ENCODE data around the gene RNF43.

RNF43 gene

GRCh38 chr17:58417300-58418092 is at the start of gene RNF43:
RNF43 (minus strand) TSS chr17:58417534; CDS start chr17:58415577, 1,957 bp downstream.
- Histone ChIP-seq H3K27ac (ENCODE audit: low read depth, low read length) (peak within 1 kb of the TSS; percentile 53), H3K27me3 (ENCODE audit: control insufficient read depth in 1 of 2, insufficient read depth in 2 of 2, low read length in 2 of 2) (no peaks in the 10 kb centered on the region), H3K36me3 (ENCODE audit: control insufficient read depth in 1 of 2, insufficient read depth in 2 of 2, low read length in 2 of 2) (no peaks in the 10 kb centered on the region), H3K4me3 (ENCODE audit: low read depth in 1 of 2, low read length in 2 of 2) (peak within 1 kb of the TSS; percentile 69 to 73), H3K4me1 (ENCODE audit: control insufficient read depth in 1 of 2, insufficient read depth in 2 of 2, low read length in 2 of 2) (peaks cover 8 to 14% of the 10 kb centered on the region in 2 donors), H3K9me3 (ENCODE audit: control insufficient read depth in 1 of 2, low read length in 2 of 2) (no peaks in the 10 kb centered on the region), H3K9ac (ENCODE audit: low read depth in 1 of 2, low read length in 2 of 2) (peak within 1 kb of the TSS; percentile 53 to 91)

DNA sequence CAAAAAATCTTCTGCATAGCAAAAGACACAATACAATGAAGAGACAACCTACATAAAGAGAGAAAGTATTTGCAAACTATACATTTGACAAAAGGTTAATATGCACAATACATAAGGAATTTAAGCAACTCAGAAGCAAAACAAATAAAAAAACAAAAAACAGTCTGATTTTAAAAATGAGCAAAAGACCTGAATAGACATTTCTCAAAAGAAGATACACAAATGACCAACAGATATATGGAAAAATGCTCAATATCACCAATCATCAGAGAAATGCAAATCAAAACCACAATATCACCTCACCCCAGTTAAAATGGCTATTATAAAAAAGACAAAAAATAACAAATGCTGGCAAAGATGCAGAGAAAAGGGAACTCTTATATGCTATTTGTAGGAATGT is 38.2 kb upstream of the RNF43 start:
- H3K9ac ChIP-seq (ENCODE audit: low read depth in 1 of 2, low read length in 2 of 2): no peak overlapping the region
- H3K27ac ChIP-seq (ENCODE audit: low read depth, low read length): no peak overlapping the region
- H3K9me3 ChIP-seq (ENCODE audit: control insufficient read depth in 1 of 2, low read length in 2 of 2): no peaks in the 10 kb centered on the region
- H3K4me3 ChIP-seq (ENCODE audit: low read depth in 1 of 2, low read length in 2 of 2): no peak overlapping the region
- H3K4me1 ChIP-seq (ENCODE audit: control insufficient read depth in 1 of 2, insufficient read depth in 2 of 2, low read length in 2 of 2): no peaks in the 10 kb centered on the region
- no peaks in the 10 kb centered on the region for H3K36me3 ChIP-seq (ENCODE audit: control insufficient read depth in 1 of 2, insufficient read depth in 2 of 2, low read length in 2 of 2)
- H3K27me3 ChIP-seq (ENCODE audit: control insufficient read depth in 1 of 2, insufficient read depth in 2 of 2, low read length in 2 of 2): no peaks in the 10 kb centered on the region

DNA sequence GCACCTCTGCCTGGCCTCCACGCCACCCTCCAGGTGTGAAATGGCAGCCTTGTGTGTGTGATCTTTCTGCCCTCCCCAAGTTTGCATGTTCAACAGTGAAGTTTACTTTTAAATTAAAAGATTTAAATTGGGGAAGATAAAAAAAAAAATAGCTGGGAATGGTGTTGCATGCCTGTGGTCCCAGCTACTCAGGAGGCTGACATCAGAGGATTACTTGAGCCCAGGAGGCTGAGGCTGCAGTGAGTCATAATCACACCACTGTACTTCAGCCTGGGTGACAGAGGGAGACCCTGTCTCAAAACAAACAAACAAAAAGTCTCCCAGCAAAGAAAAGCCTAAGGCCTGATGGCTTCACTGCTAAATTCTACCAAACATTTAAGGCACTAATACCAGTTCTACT is 35.4 kb upstream of the RNF43 start:
- Histone ChIP-seq H3K9ac (ENCODE audit: low read depth in 1 of 2, low read length in 2 of 2) (no peak overlapping the region), H3K4me3 (ENCODE audit: low read depth in 1 of 2, low read length in 2 of 2) (no peak overlapping the region), H3K4me1 (ENCODE audit: control insufficient read depth in 1 of 2, insufficient read depth in 2 of 2, low read length in 2 of 2) (no peaks in the 10 kb centered on the region), H3K27ac (ENCODE audit: low read depth, low read length) (no peak overlapping the region), H3K9me3 (ENCODE audit: control insufficient read depth in 1 of 2, low read length in 2 of 2) (no peaks in the 10 kb centered on the region), H3K36me3 (ENCODE audit: control insufficient read depth in 1 of 2, insufficient read depth in 2 of 2, low read length in 2 of 2) (no peaks in the 10 kb centered on the region), H3K27me3 (ENCODE audit: control insufficient read depth in 1 of 2, insufficient read depth in 2 of 2, low read length in 2 of 2) (no peaks in the 10 kb centered on the region)

DNA sequence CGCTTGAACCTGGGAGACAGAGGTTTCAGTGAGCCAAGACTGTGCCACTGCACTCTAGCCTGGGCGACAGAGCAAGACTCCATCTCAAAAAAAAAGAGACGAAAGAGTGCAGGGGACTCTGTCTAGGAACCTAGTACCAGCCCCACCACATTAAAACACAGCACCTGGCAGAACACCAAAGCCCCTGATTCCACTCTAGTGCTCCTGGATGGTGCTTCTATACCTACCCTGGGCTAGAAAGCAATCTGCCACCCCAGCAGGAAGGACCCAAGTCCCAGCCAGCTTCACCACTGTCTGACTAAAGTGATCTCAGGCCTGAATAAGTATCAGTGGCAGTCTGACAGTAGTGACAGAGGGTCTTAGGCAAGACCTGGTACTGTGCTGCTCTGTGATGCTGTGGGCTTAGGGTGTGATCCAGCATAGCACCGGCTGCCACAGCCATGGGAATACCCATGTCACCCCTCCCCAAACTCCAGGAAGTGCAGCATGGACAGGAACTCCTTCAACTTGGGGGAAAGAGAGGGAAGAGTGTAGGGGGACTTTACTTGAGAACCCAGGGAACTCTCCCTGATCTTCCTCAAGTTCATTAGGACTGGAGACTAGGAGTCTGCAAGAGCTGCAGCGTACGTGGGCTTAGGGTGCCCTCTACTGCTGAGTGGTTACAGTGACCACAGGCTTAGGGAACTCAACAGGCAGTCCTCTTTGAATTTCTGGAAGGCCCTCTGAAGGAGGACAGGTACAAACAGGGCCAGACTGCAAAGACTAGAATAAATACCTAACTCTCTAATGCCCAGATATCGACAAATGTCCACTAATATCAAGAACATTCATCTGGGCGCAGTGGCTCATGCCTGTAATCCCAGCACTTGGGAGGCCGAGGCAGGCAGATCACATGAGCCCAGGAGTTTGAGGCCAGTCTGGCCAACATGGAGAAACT is 30.0 kb upstream of the RNF43 start:
- Histone ChIP-seq H3K4me1 (ENCODE audit: control insufficient read depth in 1 of 2, insufficient read depth in 2 of 2, low read length in 2 of 2) (no peaks in the 10 kb centered on the region), H3K36me3 (ENCODE audit: control insufficient read depth in 1 of 2, insufficient read depth in 2 of 2, low read length in 2 of 2) (no peaks in the 10 kb centered on the region), H3K27me3 (ENCODE audit: control insufficient read depth in 1 of 2, insufficient read depth in 2 of 2, low read length in 2 of 2) (no peaks in the 10 kb centered on the region), H3K9ac (ENCODE audit: low read depth in 1 of 2, low read length in 2 of 2) (no peak overlapping the region), H3K9me3 (ENCODE audit: control insufficient read depth in 1 of 2, low read length in 2 of 2) (no peaks in the 10 kb centered on the region), H3K4me3 (ENCODE audit: low read depth in 1 of 2, low read length in 2 of 2) (no peak overlapping the region), H3K27ac (ENCODE audit: low read depth, low read length) (no peak overlapping the region)

DNA sequence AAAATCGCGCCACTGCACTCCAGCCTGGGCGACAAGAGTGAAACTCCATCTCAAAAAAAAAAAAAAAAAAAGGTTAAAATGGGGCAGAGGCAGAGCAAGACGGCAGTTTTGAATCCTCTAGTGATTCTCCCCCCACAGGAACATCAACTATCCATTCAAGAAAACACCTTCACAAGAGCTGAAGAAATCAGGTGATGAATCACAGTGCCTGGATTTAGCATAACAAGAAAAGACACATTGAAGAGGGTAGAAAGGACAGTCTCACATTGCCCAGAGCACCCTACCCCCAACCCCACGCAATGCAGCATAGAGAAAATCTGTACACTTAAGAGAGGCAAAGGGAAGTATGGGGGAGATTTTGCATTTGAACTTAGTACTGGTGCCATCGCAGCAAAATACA is 28.8 kb upstream of the RNF43 start:
- Histone ChIP-seq H3K27ac (ENCODE audit: low read depth, low read length) (no peak overlapping the region), H3K4me3 (ENCODE audit: low read depth in 1 of 2, low read length in 2 of 2) (no peak overlapping the region), H3K4me1 (ENCODE audit: control insufficient read depth in 1 of 2, insufficient read depth in 2 of 2, low read length in 2 of 2) (no peaks in the 10 kb centered on the region), H3K27me3 (ENCODE audit: control insufficient read depth in 1 of 2, insufficient read depth in 2 of 2, low read length in 2 of 2) (no peaks in the 10 kb centered on the region), H3K36me3 (ENCODE audit: control insufficient read depth in 1 of 2, insufficient read depth in 2 of 2, low read length in 2 of 2) (no peaks in the 10 kb centered on the region), H3K9ac (ENCODE audit: low read depth in 1 of 2, low read length in 2 of 2) (no peak overlapping the region), H3K9me3 (ENCODE audit: control insufficient read depth in 1 of 2, low read length in 2 of 2) (no peaks in the 10 kb centered on the region)

DNA sequence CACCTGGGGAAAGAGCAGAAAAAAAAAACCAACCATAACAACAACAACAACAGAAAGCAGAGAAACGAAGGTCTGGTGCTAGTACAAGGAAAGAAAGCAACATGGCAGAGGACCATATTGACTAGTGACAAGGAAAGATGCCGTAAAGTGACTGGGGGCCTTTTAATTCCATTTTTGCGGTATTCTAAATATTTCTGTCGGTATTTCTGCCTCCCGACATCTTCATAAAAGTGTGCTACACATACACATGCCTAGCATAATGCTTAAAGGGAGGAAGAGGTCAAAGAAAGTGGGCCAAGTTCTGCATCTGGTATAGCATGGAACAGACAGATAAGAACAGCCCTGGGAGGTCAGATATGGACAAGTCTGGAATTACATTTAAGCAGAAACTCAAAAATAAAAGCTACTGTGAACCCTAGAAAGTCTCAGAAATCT is 19.5 kb upstream of the RNF43 start:
- Histone ChIP-seq H3K9me3 (ENCODE audit: control insufficient read depth in 1 of 2, low read length in 2 of 2) (no peaks in the 10 kb centered on the region), H3K4me3 (ENCODE audit: low read depth in 1 of 2, low read length in 2 of 2) (no peak overlapping the region), H3K4me1 (ENCODE audit: control insufficient read depth in 1 of 2, insufficient read depth in 2 of 2, low read length in 2 of 2) (no peaks in the 10 kb centered on the region), H3K9ac (ENCODE audit: low read depth in 1 of 2, low read length in 2 of 2) (no peak overlapping the region), H3K36me3 (ENCODE audit: control insufficient read depth in 1 of 2, insufficient read depth in 2 of 2, low read length in 2 of 2) (no peaks in the 10 kb centered on the region), H3K27ac (ENCODE audit: low read depth, low read length) (no peak overlapping the region), H3K27me3 (ENCODE audit: control insufficient read depth in 1 of 2, insufficient read depth in 2 of 2, low read length in 2 of 2) (no peaks in the 10 kb centered on the region)

DNA sequence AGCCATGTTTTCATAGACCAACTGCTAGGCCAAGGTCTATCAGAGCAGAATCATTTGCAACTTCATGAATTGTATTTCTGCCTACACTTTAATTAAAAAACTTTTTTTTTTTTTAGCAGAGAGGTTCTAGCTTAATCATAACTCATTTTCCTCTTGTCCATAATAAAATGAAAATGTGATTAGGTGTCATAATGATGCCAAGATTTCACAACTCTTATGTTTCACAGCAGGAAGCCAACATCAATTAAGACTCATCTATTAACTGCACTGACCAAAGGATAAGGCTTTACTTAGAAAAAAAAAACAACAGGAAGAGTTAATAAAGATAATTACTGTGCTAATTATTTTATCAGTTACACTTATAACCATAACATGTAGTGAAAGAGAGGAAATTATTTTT is 18.9 kb upstream of the RNF43 start:
- Histone ChIP-seq H3K4me3 (ENCODE audit: low read depth in 1 of 2, low read length in 2 of 2) (no peak overlapping the region), H3K9ac (ENCODE audit: low read depth in 1 of 2, low read length in 2 of 2) (no peak overlapping the region), H3K36me3 (ENCODE audit: control insufficient read depth in 1 of 2, insufficient read depth in 2 of 2, low read length in 2 of 2) (no peaks in the 10 kb centered on the region), H3K4me1 (ENCODE audit: control insufficient read depth in 1 of 2, insufficient read depth in 2 of 2, low read length in 2 of 2) (no peaks in the 10 kb centered on the region), H3K9me3 (ENCODE audit: control insufficient read depth in 1 of 2, low read length in 2 of 2) (no peaks in the 10 kb centered on the region), H3K27me3 (ENCODE audit: control insufficient read depth in 1 of 2, insufficient read depth in 2 of 2, low read length in 2 of 2) (no peaks in the 10 kb centered on the region), H3K27ac (ENCODE audit: low read depth, low read length) (no peak overlapping the region)

GRCh38 chr17:58432806-58433573 is 15.7 kb upstream of the RNF43 start:
- Histone ChIP-seq H3K9ac (ENCODE audit: low read depth in 1 of 2, low read length in 2 of 2) (no peak overlapping the region), H3K36me3 (ENCODE audit: control insufficient read depth in 1 of 2, insufficient read depth in 2 of 2, low read length in 2 of 2) (no peaks in the 10 kb centered on the region), H3K27ac (ENCODE audit: low read depth, low read length) (no peak overlapping the region), H3K27me3 (ENCODE audit: control insufficient read depth in 1 of 2, insufficient read depth in 2 of 2, low read length in 2 of 2) (no peaks in the 10 kb centered on the region), H3K9me3 (ENCODE audit: control insufficient read depth in 1 of 2, low read length in 2 of 2) (no peaks in the 10 kb centered on the region), H3K4me3 (ENCODE audit: low read depth in 1 of 2, low read length in 2 of 2) (no peak overlapping the region), H3K4me1 (ENCODE audit: control insufficient read depth in 1 of 2, insufficient read depth in 2 of 2, low read length in 2 of 2) (no peaks in the 10 kb centered on the region)

DNA sequence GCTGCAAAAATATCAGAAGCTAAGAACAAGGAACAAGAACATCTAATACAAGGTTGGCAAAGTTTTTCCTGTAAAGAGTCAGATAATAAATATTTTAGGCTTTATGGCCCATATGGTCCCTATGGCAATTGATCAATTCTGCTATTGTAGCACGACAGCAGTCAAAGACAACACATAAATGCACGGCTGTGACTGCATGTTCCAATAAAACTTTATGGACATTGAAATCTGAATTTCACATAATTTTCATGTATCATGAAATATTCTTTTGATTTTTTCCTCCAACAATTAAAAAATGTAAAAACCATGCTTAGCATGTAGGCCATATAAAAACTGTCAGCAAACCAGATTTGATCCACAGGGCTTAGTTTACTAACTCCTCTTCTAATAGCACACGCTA is 10.5 kb upstream of the RNF43 start:
- Histone ChIP-seq H3K27ac (ENCODE audit: low read depth, low read length) (no peak overlapping the region), H3K9ac (ENCODE audit: low read depth in 1 of 2, low read length in 2 of 2) (no peak overlapping the region), H3K9me3 (ENCODE audit: control insufficient read depth in 1 of 2, low read length in 2 of 2) (no peaks in the 10 kb centered on the region), H3K27me3 (ENCODE audit: control insufficient read depth in 1 of 2, insufficient read depth in 2 of 2, low read length in 2 of 2) (no peaks in the 10 kb centered on the region), H3K36me3 (ENCODE audit: control insufficient read depth in 1 of 2, insufficient read depth in 2 of 2, low read length in 2 of 2) (no peaks in the 10 kb centered on the region), H3K4me3 (ENCODE audit: low read depth in 1 of 2, low read length in 2 of 2) (no peak overlapping the region), H3K4me1 (ENCODE audit: control insufficient read depth in 1 of 2, insufficient read depth in 2 of 2, low read length in 2 of 2) (no peaks in the 10 kb centered on the region)
